Keratinocyte (primary cell): Measurements from ENCODE around the gene TET2. TPM values are rescaled to one million over a fixed set of nuclear protein-coding genes. Genes with fewer than 3 reads are reported as not detected.
A peak's percentile ranks its signal among the peaks of the same experiment; 100 is the strongest.

Source experiments
- DNase-seq: peaks from one replicate; pipeline ENCODE4 v3.0.0-alpha.2; 2011; ENCODE audit warnings: low read depth, missing footprints, low spot score
- FAIRE-seq: peaks from 2 replicates; lab custom pipeline; 2011; peaks lifted over from hg19 to GRCh38; lab: Jason Lieb, UNC
- H2AFZ ChIP-seq: 2 replicates; pipeline ENCODE4 v1.6.0; 2012; ENCODE audit warnings: low read length, control low read depth, inconsistent platforms; ENCODE audit not compliant: control insufficient read depth
- H3K27ac ChIP-seq: 2 replicates; pipeline ENCODE4 v1.5.1; 2011; ENCODE audit warnings: low read length; ENCODE audit not compliant: control insufficient read depth, insufficient read depth
- H3K27me3 ChIP-seq: 3 replicates; pipeline ENCODE4 v1.6.0; 2011; ENCODE audit warnings: low read length; ENCODE audit not compliant: control insufficient read depth, insufficient read depth; ENCODE audit errors: extremely low read depth
- H3K36me3 ChIP-seq, 2 experiments: 2 replicates in 1 of 2; 3 replicates in 1 of 2; pipeline ENCODE4 v1.5.1; 2011; ENCODE audit warnings: low read length in 2 of 2, mild to moderate bottlenecking in 1 of 2; ENCODE audit not compliant: control insufficient read depth in 2 of 2, insufficient read depth in 2 of 2; ENCODE audit errors: extremely low read depth in 1 of 2
- H3K4me1 ChIP-seq: 3 replicates; pipeline ENCODE4 v1.5.1; 2011; ENCODE audit warnings: low read length; ENCODE audit not compliant: control insufficient read depth, insufficient read depth; ENCODE audit errors: extremely low read depth
- H3K4me2 ChIP-seq: 3 replicates; pipeline ENCODE4 v1.6.0; 2011; ENCODE audit warnings: low read depth, low read length; ENCODE audit not compliant: control insufficient read depth, insufficient read depth; ENCODE audit errors: extremely low read depth
- H3K4me3 ChIP-seq, 3 experiments: fragments of 200-600 bp in 1 of 3; sonication (generic) in 1 of 3; 2 replicates in 2 of 3; 3 replicates in 1 of 3; pipeline ENCODE4 v1.5.1; 2011 to 2016; ENCODE audit warnings: low read length in 3 of 3, mild to moderate bottlenecking in 3 of 3, control low read depth in 2 of 3, inconsistent platforms in 1 of 3, low read depth in 1 of 3, mixed read lengths in 1 of 3, mixed run types in 1 of 3, moderate library complexity in 1 of 3; ENCODE audit not compliant: control insufficient read depth in 2 of 3, insufficient read depth in 2 of 3; ENCODE audit errors: extremely low read depth in 1 of 3
- H3K79me2 ChIP-seq: 2 replicates; pipeline ENCODE4 v1.6.0; 2012; ENCODE audit warnings: low read length; ENCODE audit not compliant: control insufficient read depth, insufficient read depth
- H3K9ac ChIP-seq: 3 replicates; pipeline ENCODE4 v1.6.0; 2011; ENCODE audit warnings: low read length; ENCODE audit not compliant: control insufficient read depth, insufficient read depth; ENCODE audit errors: extremely low read depth
- H3K9me1 ChIP-seq: 3 replicates; pipeline ENCODE4 v1.6.0; 2011; ENCODE audit warnings: low read length; ENCODE audit not compliant: control insufficient read depth, insufficient read depth; ENCODE audit errors: extremely low read depth
- H3K9me3 ChIP-seq: 2 replicates; pipeline ENCODE4 v1.5.1; 2012; ENCODE audit warnings: low read depth, low read length; ENCODE audit not compliant: control insufficient read depth
- H4K20me1 ChIP-seq: 3 replicates; pipeline ENCODE4 v1.6.0; 2011; ENCODE audit warnings: low read length; ENCODE audit not compliant: control insufficient read depth, insufficient read depth; ENCODE audit errors: extremely low read depth
- CTCF ChIP-seq, 3 experiments: IDR thresholded peaks in 1 of 3; conservative IDR thresholded peaks in 1 of 3; optimal IDR thresholded peaks in 1 of 3; 2 replicates in 2 of 3; 3 replicates in 1 of 3; pipeline versions ENCODE3 to v1.5.1; 2011; ENCODE audit warnings: low read length in 3 of 3, mild to moderate bottlenecking in 3 of 3, moderate library complexity in 2 of 3, control low read depth in 1 of 3, inconsistent platforms in 1 of 3; ENCODE audit not compliant: insufficient read depth in 2 of 3; ENCODE audit errors: extremely low read depth in 1 of 3
- EZH2 ChIP-seq: IDR thresholded peaks from one replicate; pipeline ENCODE4 v1.6.1; 2012; ENCODE audit warnings: inconsistent platforms, mild to moderate bottlenecking, low read length, moderate library complexity
- dilution Hi-C: fragments of 300-500 bp; cut with MboI; formaldehyde crosslinking; loops from one replicate; pipeline ENCODE4 v1.7.0; 2020; ENCODE audit warnings: low sequenced_read_pairs; ENCODE audit not compliant: extremely low pct_ligation_motif_present
- polyA plus RNA-seq, 5 experiments: library from polyadenylated mRNA; depleted of rRNA in 3 of 5; stranded (reverse) in 3 of 5; stranded (forward) in 1 of 5; unstranded in 1 of 5; fragments of >200 nt; gene quantifications; 1 replicate in 1 of 5; 2 replicates in 3 of 5; 3 replicates in 1 of 5; pipeline versions ENCODE4 v1.2.1 to v1.2.3, GENCODE V29; 2011 to 2012; ENCODE audit warnings: missing spikeins in 2 of 5, low read depth in 1 of 5, low replicate concordance in 1 of 5

The TET2 gene
- polyA plus RNA-seq, 1 donor (not counting 4 experiments of a cell fraction or from before 2014, with no cell fraction given) = 9.6 TPM

- Histone ChIP-seq H4K20me1 (no peaks in the 10 kb centered on the region), H3K9me3 (no peaks in the 10 kb centered on the region), H3K27me3 (no peaks in the 10 kb centered on the region), H3K4me3 (no peak overlapping the region), H3K79me2 (no peaks in the 10 kb centered on the region), H3K9me1 (no peaks in the 10 kb centered on the region), H3K4me1 (peaks cover 4% of the 10 kb centered on the region), H3K4me2 (no peak overlapping the region), H2AFZ (no peak overlapping the region), H3K27ac (no peak overlapping the region), H3K9ac (no peak overlapping the region), H3K36me3 (no peaks in the 10 kb centered on the region)
- dilution Hi-C loops = no loop called here
- DNase-seq (no peak), FAIRE-seq (peak; percentile 58)
- TF ChIP-seq CTCF (optimal IDR thresholded peaks at IDR 0.05 in 1 of 3, IDR thresholded peaks at IDR 0.05 in 1 of 3, conservative IDR thresholded peaks at IDR 0.05 in 1 of 3; ENCODE audit: extremely low read depth in 1 of 3, insufficient read depth in 2 of 3, low read length in 3 of 3) = peak; percentile 47 to 61 (median 60)
- no peak for TF ChIP-seq EZH2
Observed at GRCh38 chr4:105140684-105141490, 5.8 kb upstream of the TET2 start.

GRCh38 chr4:105145156-105145902, 1.3 kb upstream of the TET2 start:
- peak overlapping the region in 2 of 3 experiments; percentile 99 for H3K4me3 ChIP-seq
- H2AFZ ChIP-seq = no peak overlapping the region
- FAIRE-seq = no peak
- no peak overlapping the region for H3K9ac ChIP-seq
- no peaks in the 10 kb centered on the region for H3K9me1 ChIP-seq
- H3K9me3 ChIP-seq = no peaks in the 10 kb centered on the region
- peaks cover 33% of the 10 kb centered on the region for H3K79me2 ChIP-seq
- peaks cover 16% of the 10 kb centered on the region for H3K4me1 ChIP-seq
- no peak for TF ChIP-seq EZH2
- TF ChIP-seq CTCF (optimal IDR thresholded peaks at IDR 0.05 in 1 of 3, IDR thresholded peaks at IDR 0.05 in 1 of 3, conservative IDR thresholded peaks at IDR 0.05 in 1 of 3; ENCODE audit: extremely low read depth in 1 of 3, insufficient read depth in 2 of 3, low read length in 3 of 3) = no peak
- no peaks in the 10 kb centered on the region for H3K27me3 ChIP-seq
- no peaks in the 10 kb centered on the region for H4K20me1 ChIP-seq
- dilution Hi-C loops = no loop called here
- H3K27ac ChIP-seq = peak overlapping the region; percentile 3
- DNase-seq = no peak
- H3K4me2 ChIP-seq = peak overlapping the region; percentile 77
- no peaks in the 10 kb centered on the region for H3K36me3 ChIP-seq
